Tibial nerve (tissue), 3 donors: Measurements from ENCODE around the gene RAB12.

Experiments used
- CTCF ChIP-seq, 5 experiments: fragments of 200-600 bp in 3 of 5; fragments of 450-650 bp in 2 of 5; sonication (generic) in 3 of 5; IDR thresholded peaks; one replicate each; pipeline ENCODE4 v1.5.1; 2016 to 2019; ENCODE audit warnings: antibody characterized with exemption in 5 of 5, mild to moderate bottlenecking in 3 of 5, moderate library complexity in 2 of 5
- POLR2A ChIP-seq, 2 donors: fragments of 450-650 bp; IDR thresholded peaks; one replicate each; pipeline ENCODE4 v1.6.1; 2017; ENCODE audit warnings: antibody characterized with exemption in 2 of 2, mild to moderate bottlenecking in 2 of 2, moderate library complexity in 2 of 2

GRCh38 chr18:8654503-8655451, 45.5 kb downstream of the RAB12 start:
- TF ChIP-seq POLR2A (IDR thresholded peaks at IDR 0.05), result no peak
- peak; percentile 67 to 76 (median 74) for TF ChIP-seq CTCF (IDR thresholded peaks at IDR 0.05)
